Stimulated activated memory B cell treated with anti-CD40 and anti-IgM and Interleukin-4, amounts not matched to agents 10 μg/mL and 1 μg/mL and 100 μg/mL, for 72 hours (primary cell): ENCODE results near the gene DVL3.

Source experiments
- ATAC-seq: fragments of 150-1000 bp; cut with Tn5 transposase; 2 replicates; pipeline ENCODE4 v1.10.0; 2021
- H3K27ac Mint-ChIP-seq: one replicate; pipeline ENCODE4 v1.8.0; 2022; ENCODE audit warnings: mild to moderate bottlenecking, mixed read lengths
- H3K27me3 Mint-ChIP-seq: one replicate; pipeline ENCODE4 v1.8.0; 2022; ENCODE audit warnings: mixed read lengths
- H3K36me3 Mint-ChIP-seq: one replicate; pipeline ENCODE4 v1.8.0; 2022; ENCODE audit warnings: mixed read lengths
- H3K4me1 Mint-ChIP-seq: one replicate; pipeline ENCODE4 v1.8.0; 2022; ENCODE audit warnings: mixed read lengths
- H3K4me3 Mint-ChIP-seq: one replicate; pipeline ENCODE4 v1.8.0; 2022; ENCODE audit warnings: mild to moderate bottlenecking, moderate library complexity, mixed read lengths
- H3K9me3 Mint-ChIP-seq: one replicate; pipeline ENCODE4 v1.8.0; 2022; ENCODE audit warnings: mixed read lengths

DVL3 gene

GRCh38 chr3:184203526-184203925 lies 48.3 kb downstream of the DVL3 start:
- H3K9me3 Mint-ChIP-seq: no peaks in the 10 kb centered on the region
- no peaks in the 10 kb centered on the region for H3K36me3 Mint-ChIP-seq
- H3K27me3 Mint-ChIP-seq: peaks cover 22% of the 10 kb centered on the region
- H3K4me3 Mint-ChIP-seq: no peak overlapping the region
- ATAC-seq: no peak
- no peak overlapping the region for H3K27ac Mint-ChIP-seq
- H3K4me1 Mint-ChIP-seq: no peaks in the 10 kb centered on the region

DNA sequence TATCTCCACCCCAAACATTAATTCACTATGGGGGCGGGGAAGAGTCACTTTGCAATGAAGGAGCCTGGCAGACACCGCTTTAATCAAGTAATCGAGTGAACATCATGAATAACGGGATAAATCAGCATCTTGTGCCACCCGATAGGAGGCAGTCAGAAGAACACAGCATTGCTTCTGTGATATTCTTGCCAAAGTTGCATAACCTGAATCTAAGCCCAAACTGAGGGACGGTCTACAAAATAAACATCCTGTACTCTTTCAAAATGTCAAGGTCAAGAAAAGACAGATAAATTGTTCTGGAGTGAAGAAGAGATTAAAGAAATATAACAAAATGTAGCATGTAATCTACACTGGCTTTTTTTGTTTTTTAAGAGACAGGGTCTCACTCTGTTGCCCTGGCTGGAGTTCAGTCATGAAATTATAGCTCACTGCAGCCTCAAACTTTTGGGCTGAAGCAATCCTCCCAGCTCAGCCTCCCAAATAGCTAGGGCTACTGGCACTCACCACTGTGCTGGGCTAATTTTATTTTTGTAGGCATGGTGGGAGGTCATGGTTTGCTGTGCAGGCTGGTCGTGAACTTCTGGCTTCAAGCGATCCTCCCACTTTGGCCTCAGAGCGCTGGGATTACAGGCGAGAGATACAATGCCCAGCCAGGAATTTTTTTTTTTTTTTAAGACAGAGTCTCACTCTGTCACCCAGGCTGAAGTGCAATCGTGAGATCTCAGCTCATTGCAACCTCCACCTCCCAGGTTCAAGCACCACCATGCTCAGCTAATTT lies 54.2 kb downstream of the DVL3 start:
- no peak overlapping the region for H3K27ac Mint-ChIP-seq
- ATAC-seq: no peak
- no peaks in the 10 kb centered on the region for H3K4me1 Mint-ChIP-seq
- no peaks in the 10 kb centered on the region for H3K9me3 Mint-ChIP-seq
- H3K27me3 Mint-ChIP-seq: peaks cover 30% of the 10 kb centered on the region
- H3K36me3 Mint-ChIP-seq: no peaks in the 10 kb centered on the region
- H3K4me3 Mint-ChIP-seq: no peak overlapping the region

DNA sequence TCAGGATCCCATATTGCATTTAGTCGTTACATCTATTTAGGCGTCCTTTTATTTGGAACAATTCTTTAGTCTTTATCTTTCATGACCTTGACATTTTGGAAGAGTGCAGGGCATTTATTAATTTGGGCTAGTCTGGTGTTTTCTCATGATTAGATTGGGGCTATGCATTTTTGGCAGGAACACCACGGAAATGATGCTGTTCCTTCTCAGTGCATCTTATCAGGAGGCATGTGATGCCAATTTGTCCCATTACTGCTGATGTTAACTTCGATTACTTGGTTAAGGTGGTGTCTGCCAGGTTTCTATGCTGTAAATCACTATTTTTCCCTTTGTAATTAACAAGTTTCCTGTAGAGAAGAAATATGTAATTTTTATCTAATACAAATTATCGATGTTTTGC lies 56.1 kb downstream of the DVL3 start:
- Mint-ChIP-seq H3K4me1 (no peaks in the 10 kb centered on the region), H3K4me3 (no peak overlapping the region), H3K27me3 (peaks cover 31% of the 10 kb centered on the region), H3K36me3 (no peaks in the 10 kb centered on the region), H3K27ac (no peak overlapping the region), H3K9me3 (no peaks in the 10 kb centered on the region)
- ATAC-seq: no peak

DNA sequence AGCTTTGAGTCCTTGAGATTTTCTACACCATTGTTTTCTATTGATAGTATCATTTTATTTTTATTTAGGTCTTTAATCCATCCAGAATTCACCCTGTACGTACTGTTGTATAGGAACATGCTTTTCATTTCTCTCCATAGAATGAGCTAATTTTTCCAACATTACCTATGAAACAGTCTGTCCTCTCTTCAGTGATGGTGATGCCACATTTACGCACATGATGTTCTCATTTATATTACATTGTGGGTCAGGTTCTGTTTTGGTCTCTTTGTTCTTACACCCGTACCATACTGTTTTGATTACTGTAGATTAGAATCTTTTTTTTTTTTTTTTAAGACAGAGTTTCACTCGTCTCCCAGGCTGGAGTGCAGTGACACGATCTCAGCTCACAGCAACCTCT lies 56.5 kb downstream of the DVL3 start:
- ATAC-seq: no peak
- H3K4me3 Mint-ChIP-seq: no peak overlapping the region
- H3K27me3 Mint-ChIP-seq: peaks cover 27% of the 10 kb centered on the region
- no peaks in the 10 kb centered on the region for H3K9me3 Mint-ChIP-seq
- H3K27ac Mint-ChIP-seq: no peak overlapping the region
- H3K36me3 Mint-ChIP-seq: no peaks in the 10 kb centered on the region
- no peaks in the 10 kb centered on the region for H3K4me1 Mint-ChIP-seq

DNA sequence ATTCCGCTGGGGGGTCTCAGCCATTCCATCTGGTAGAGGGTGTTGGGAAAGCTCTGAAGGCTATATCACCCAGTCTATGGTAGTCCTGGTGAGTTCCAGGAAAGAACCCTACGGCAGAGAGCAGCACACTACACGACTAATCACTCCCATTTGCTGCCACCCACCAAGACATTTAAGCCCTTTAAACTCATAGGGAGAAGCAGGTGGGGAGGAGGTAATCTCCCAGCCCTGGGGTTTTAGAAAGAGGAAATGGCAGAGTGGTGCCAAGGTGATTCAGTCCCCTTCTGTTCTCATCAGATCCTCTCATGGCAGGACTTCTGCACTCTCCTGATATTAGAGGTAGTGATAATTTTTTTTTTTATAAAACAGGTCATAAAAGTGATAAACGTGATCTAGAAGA lies 63.6 kb downstream of the DVL3 start:
- Mint-ChIP-seq H3K4me1 (no peaks in the 10 kb centered on the region), H3K9me3 (no peaks in the 10 kb centered on the region), H3K36me3 (no peaks in the 10 kb centered on the region), H3K27me3 (peaks cover 54% of the 10 kb centered on the region), H3K4me3 (no peak overlapping the region), H3K27ac (no peak overlapping the region)
- ATAC-seq: no peak

DNA sequence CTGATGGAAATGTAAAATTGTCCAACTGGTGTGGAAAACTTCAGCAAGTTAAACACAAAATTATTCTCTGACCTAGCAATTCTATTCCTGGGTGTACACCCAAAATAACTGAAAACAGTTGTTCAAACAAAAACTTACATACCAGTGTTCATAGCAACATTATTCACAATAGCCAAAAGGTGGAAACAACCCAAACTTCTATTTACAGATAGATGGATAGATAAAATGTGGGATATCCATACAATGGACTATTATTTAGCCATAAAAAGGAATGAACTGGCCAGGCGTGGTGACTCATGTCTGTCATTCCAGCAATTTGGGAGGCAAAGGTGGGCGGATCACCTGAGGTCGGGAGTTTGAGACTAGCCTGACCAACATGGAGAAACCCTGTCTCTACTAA lies 67.3 kb downstream of the DVL3 start:
- H3K36me3 Mint-ChIP-seq: no peaks in the 10 kb centered on the region
- no peaks in the 10 kb centered on the region for H3K4me1 Mint-ChIP-seq
- no peak overlapping the region for H3K27ac Mint-ChIP-seq
- H3K4me3 Mint-ChIP-seq: no peak overlapping the region
- no peaks in the 10 kb centered on the region for H3K9me3 Mint-ChIP-seq
- no peak for ATAC-seq
- H3K27me3 Mint-ChIP-seq: peaks cover 72% of the 10 kb centered on the region
